HCT116 (cell line): ENCODE results near the gene FREM1. TPM values are rescaled to one million over a fixed set of nuclear protein-coding genes. Genes with fewer than 3 reads are reported as not detected.

Source experiments
- ATAC-seq: fragments of 200-7000 bp; cut with Tn5 transposase; 2 replicates; pipeline ENCODE4 v1.9.1; 2020; ENCODE audit warnings: mild to moderate bottlenecking, moderate library complexity
- BruUV-seq: library from RNA; stranded (reverse); fragments of 400-500 nt; replicated peaks from 2 replicates; lab custom pipeline; 2021; lab: Mats Ljungman, UMichigan
- CTCF ChIA-PET: fragments of 300-600 bp; sonication (Branson Sonifier 250); formaldehyde crosslinking; loops from one replicate; lab custom pipeline; 2021; ENCODE audit warnings: antibody characterized with exemption; lab: Charles Lee
- POLR2A ChIA-PET: fragments of 300-600, 350-600 bp; sonication (Branson Sonifier 250); formaldehyde crosslinking; loops from one replicate; lab custom pipeline; 2021; ENCODE audit warnings: antibody characterized with exemption; lab: Charles Lee
- RAD21 ChIA-PET, 2 experiments: fragments of 300-600 bp; sonication (Branson Sonifier 250); formaldehyde crosslinking; loops; one replicate each; lab custom pipeline; 2023; ENCODE audit warnings: low total read pairs in 2 of 2; ENCODE audit not compliant: uncharacterized antibody in 2 of 2, unreplicated experiment in 2 of 2, low non-redundant PET in 1 of 2; lab: Charles Lee
- DNase-seq: peaks from one replicate; pipeline ENCODE4 v3.0.0-alpha.2; 2010; ENCODE audit warnings: low read depth, low spot score
- H2AFZ ChIP-seq: fragments of 200-600 bp; shearing (Covaris generic), sonication (generic); 2 replicates; pipeline ENCODE4 v1.6.1; 2017; ENCODE audit warnings: low read depth, mixed run types, mixed read lengths, antibody characterized with exemption, low read length; ENCODE audit not compliant: poor library complexity, severe bottlenecking
- H3K27ac ChIP-seq: 2 replicates; pipeline ENCODE4 v1.5.1; 2012; ENCODE audit warnings: low read depth, low read length
- H3K27me3 ChIP-seq: fragments of 200-600 bp; sonication (generic); 2 replicates; pipeline ENCODE4 v1.6.1; 2016; ENCODE audit warnings: mixed run types, low read length, mixed read lengths; ENCODE audit not compliant: insufficient read depth
- H3K36me3 ChIP-seq, 2 experiments: fragments of 200-500 bp in 1 of 2; fragments of 200-600 bp in 1 of 2; sonication (Bioruptor generic) in 1 of 2; sonication (generic) in 1 of 2; 2 replicates each; pipeline versions ENCODE4 v1.5.1 to v1.6.1; 2014 to 2016; ENCODE audit warnings: low read length in 2 of 2, inconsistent platforms in 1 of 2, mixed read lengths in 1 of 2, mixed run types in 1 of 2; ENCODE audit not compliant: insufficient read depth in 2 of 2, control insufficient read depth in 1 of 2
- H3K4me1 ChIP-seq, 2 experiments: fragments of 200-600 bp in 1 of 2; sonication (generic) in 1 of 2; 2 replicates each; pipeline versions ENCODE4 v1.5.1 to v1.6.1; 2012 to 2017; ENCODE audit warnings: low read length in 2 of 2, inconsistent platforms in 1 of 2, mild to moderate bottlenecking in 1 of 2, mixed read lengths in 1 of 2, mixed run types in 1 of 2, moderate library complexity in 1 of 2; ENCODE audit not compliant: insufficient read depth in 2 of 2, control insufficient read depth in 1 of 2
- H3K4me2 ChIP-seq: fragments of 200-600 bp; sonication (generic); 2 replicates; pipeline ENCODE4 v1.6.1; 2017; ENCODE audit warnings: mixed run types, low read length, mixed read lengths
- H3K4me3 ChIP-seq, 2 experiments: fragments of 200-600 bp in 1 of 2; sonication (generic) in 1 of 2; replicated peaks in 1 of 2; 2 replicates each; pipeline ENCODE4 v1.5.1; 2011 to 2016; ENCODE audit warnings: low read length in 2 of 2, control low read depth in 1 of 2, low read depth in 1 of 2, mild to moderate bottlenecking in 1 of 2, mixed read lengths in 1 of 2, mixed run types in 1 of 2
- H3K79me2 ChIP-seq: fragments of 200-600 bp; sonication (generic); 2 replicates; pipeline ENCODE4 v1.6.1; 2017; ENCODE audit warnings: mild to moderate bottlenecking, mixed run types, low read length, moderate library complexity, mixed read lengths; ENCODE audit not compliant: insufficient read depth
- H3K9ac ChIP-seq: fragments of 200-600 bp; sonication (generic); 2 replicates; pipeline ENCODE4 v1.6.1; 2016; ENCODE audit warnings: low read length, mixed read lengths
- H3K9me2 ChIP-seq: fragments of 200-600 bp; sonication (generic), shearing (Covaris generic); 2 replicates; pipeline ENCODE4 v1.6.1; 2017; ENCODE audit warnings: mixed run types, mild to moderate bottlenecking, moderate library complexity; ENCODE audit not compliant: insufficient read depth
- H3K9me3 ChIP-seq, 2 experiments: fragments of 200-500 bp in 1 of 2; fragments of 200-600 bp in 1 of 2; sonication (Bioruptor generic) in 1 of 2; sonication (generic) in 1 of 2; 2 replicates each; pipeline ENCODE4 v1.6.1; 2014 to 2017; ENCODE audit warnings: low read length in 2 of 2, mixed read lengths in 2 of 2, inconsistent platforms in 1 of 2, low read depth in 1 of 2, mild to moderate bottlenecking in 1 of 2, mixed run types in 1 of 2, moderate library complexity in 1 of 2; ENCODE audit not compliant: control insufficient read depth in 1 of 2, insufficient read depth in 1 of 2
- H4K20me1 ChIP-seq: fragments of 200-600 bp; sonication (generic), shearing (Covaris generic); 2 replicates; pipeline ENCODE4 v1.6.1; 2017; ENCODE audit warnings: mixed run types, mild to moderate bottlenecking, moderate library complexity; ENCODE audit not compliant: insufficient read depth
- ELF1 ChIP-seq: IDR thresholded peaks from 2 replicates; pipeline ENCODE4 v1.6.1; 2012; ENCODE audit warnings: low read depth, borderline replicate concordance
- EZH2phosphoT487 ChIP-seq: fragments of 200-600 bp; IDR thresholded peaks from 2 replicates; pipeline ENCODE4 v1.6.1; 2018; ENCODE audit warnings: antibody characterized with exemption, borderline replicate concordance
- JUND ChIP-seq: IDR thresholded peaks from 2 replicates; pipeline ENCODE4 v1.6.1; 2012
- SP1 ChIP-seq: IDR thresholded peaks from 2 replicates; pipeline ENCODE4 v1.6.1; 2012; ENCODE audit warnings: low read depth
- TCF7L2 ChIP-seq: IDR thresholded peaks from 2 replicates; pipeline ENCODE4 v1.7.0; 2011; ENCODE audit warnings: borderline replicate concordance, inconsistent platforms; ENCODE audit not compliant: insufficient read depth, insufficient read length; ENCODE audit errors: extremely low read depth
- YY1 ChIP-seq: IDR thresholded peaks from 2 replicates; pipeline ENCODE4 v1.6.1; 2011; ENCODE audit warnings: low read length, low read depth, moderate library complexity, mild to moderate bottlenecking; ENCODE audit not compliant: insufficient replicate concordance; ENCODE audit errors: extremely low read depth
- intact Hi-C: fragments of 100-400 bp; cut with micrococcal nuclease; formaldehyde crosslinking; loops from 2 replicates; pipeline ENCODE4 v1.10.0; 2022
- total RNA-seq: library from RNA; stranded (reverse); gene quantifications from one replicate; pipeline ENCODE4 v1.2.1, GENCODE V29; 2021; ENCODE audit not compliant: unreplicated experiment
- TF ChIP-seq, protein P1 (sequence below): IDR thresholded peaks from 2 replicates; pipeline ENCODE4 v1.6.1; 2011; ENCODE audit warnings: mild to moderate bottlenecking, low read length, moderate library complexity; ENCODE audit not compliant: insufficient replicate concordance; ENCODE audit errors: extremely low read depth

FREM1 gene
- total RNA-seq, 1 experiment from 2014 or later = 0.12 TPM

DNA sequence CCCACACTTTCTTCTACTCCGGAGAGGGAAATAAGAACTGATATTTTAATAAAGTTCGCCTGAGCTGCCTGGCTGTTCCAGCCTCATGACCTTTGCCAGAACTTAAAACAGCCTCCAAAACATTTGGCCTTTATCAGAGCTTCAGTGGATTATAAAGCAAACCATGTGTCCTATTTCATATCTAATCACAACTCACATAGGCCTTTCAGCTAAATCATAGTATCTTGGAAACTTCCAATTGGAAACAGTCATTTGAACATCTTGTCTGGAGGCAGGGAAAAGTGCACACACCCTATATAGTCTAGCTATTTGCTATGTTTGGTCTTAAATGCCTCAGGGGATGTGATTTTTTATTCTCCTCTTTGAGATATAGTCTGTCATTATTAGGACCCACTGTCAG, 46.0 kb upstream of the FREM1 start (continued):
- TF ChIP-seq YY1 (no peak), TCF7L2 (no peak)
- TF ChIP-seq, all 23 proteins: peak for 0

DNA sequence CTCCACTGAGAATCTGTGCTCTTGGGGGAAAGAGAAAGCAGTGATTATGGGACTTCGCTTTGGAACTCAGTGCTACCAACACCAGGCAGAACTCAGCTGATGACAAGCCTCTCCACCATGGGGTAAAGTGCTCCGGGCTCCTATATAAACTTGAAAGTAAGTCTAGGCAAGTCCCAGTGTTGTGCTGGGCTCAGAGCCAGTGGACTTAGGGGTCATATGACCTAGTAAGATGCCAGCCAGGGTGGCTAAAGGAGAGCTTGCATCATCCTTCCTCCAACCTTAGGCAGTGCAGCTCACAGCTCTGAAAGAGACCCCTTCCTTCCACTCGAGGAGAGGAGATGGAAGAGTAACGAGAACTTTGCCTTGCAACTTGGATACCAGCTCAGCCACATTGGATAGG, 35.1 kb upstream of the FREM1 start:
- Histone ChIP-seq H3K79me2 (no peaks in the 10 kb centered on the region), H2AFZ (no peak overlapping the region), H3K27ac (no peak overlapping the region), H3K36me3 (no peaks in the 10 kb centered on the region), H3K4me3 (no peak overlapping the region), H3K4me2 (no peak overlapping the region), H3K9ac (no peak overlapping the region), H3K27me3 (peaks cover 6% of the 10 kb centered on the region; the same call in 1 of the 2 replicates), H3K9me3 (no peaks in the 10 kb centered on the region), H4K20me1 (no peaks in the 10 kb centered on the region), H3K9me2 (no peaks in the 10 kb centered on the region), H3K4me1 (no peaks in the 10 kb centered on the region)
- ChIA-PET POLR2A (no interaction called here), RAD21 (no interaction called here), CTCF (no interaction called here)
- no TSS peak for BruUV-seq
- ATAC-seq (no peak), DNase-seq (no peak)
- TF ChIP-seq TCF7L2 (no peak), JUND (no peak), ELF1 (no peak), EZH2phosphoT487 (no peak), SP1 (no peak)
- TF ChIP-seq, protein P1, sequence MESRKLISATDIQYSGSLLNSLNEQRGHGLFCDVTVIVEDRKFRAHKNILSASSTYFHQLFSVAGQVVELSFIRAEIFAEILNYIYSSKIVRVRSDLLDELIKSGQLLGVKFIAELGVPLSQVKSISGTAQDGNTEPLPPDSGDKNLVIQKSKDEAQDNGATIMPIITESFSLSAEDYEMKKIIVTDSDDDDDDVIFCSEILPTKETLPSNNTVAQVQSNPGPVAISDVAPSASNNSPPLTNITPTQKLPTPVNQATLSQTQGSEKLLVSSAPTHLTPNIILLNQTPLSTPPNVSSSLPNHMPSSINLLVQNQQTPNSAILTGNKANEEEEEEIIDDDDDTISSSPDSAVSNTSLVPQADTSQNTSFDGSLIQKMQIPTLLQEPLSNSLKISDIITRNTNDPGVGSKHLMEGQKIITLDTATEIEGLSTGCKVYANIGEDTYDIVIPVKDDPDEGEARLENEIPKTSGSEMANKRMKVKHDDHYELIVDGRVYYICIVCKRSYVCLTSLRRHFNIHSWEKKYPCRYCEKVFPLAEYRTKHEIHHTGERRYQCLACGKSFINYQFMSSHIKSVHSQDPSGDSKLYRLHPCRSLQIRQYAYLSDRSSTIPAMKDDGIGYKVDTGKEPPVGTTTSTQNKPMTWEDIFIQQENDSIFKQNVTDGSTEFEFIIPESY = no peak
- intact Hi-C loops = no loop called here
